GM23248 (cell line): ENCODE measurements around the gene MOXD1.

Experiments used
- EZH2 ChIP-seq: fragments of 200-600 bp; sonication (generic); IDR thresholded peaks from 2 replicates; pipeline ENCODE4 v1.6.1; 2018; ENCODE audit warnings: antibody characterized with exemption, mild to moderate bottlenecking; ENCODE audit not compliant: insufficient read depth, poor library complexity, severe bottlenecking
- EZH2phosphoT487 ChIP-seq: fragments of 200-600 bp; sonication (generic); IDR thresholded peaks from 2 replicates; pipeline ENCODE4 v1.6.1; 2018; ENCODE audit warnings: antibody characterized with exemption, moderate library complexity, mild to moderate bottlenecking, low read depth; ENCODE audit not compliant: insufficient read depth

GRCh38 chr6:132253211-132253610 lies 148.1 kb downstream of the MOXD1 start:
- TF ChIP-seq EZH2 (no peak), EZH2phosphoT487 (no peak)
